NCI-H1930 (cell line): ENCODE results near the gene NBAS.

Experiments used
- DNase-seq, 2 experiments: peaks; one replicate each; lab custom pipeline; 2025; lab: John Stamatoyannopoulos, UW

NBAS gene

DNA sequence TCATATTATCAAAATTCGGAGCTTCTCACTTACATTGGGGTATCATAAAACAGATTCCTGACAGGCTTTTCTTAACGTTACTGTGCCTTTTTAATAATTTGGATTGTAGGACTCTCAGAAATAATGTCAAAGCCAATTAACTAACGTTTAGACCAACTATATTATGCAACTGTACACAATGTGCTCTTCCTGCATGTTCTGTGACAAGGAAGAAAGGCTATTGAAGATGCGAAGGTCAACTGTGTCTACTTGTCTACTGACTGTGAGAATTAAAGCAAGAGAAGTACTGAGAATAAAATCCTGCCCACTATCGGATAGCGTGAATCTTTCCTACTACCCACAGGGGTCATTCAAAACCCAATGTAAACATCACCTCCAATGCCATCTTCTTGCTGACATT, 393.0 kb downstream of the NBAS start:
- DNase-seq = no peak

- no peak for DNase-seq
Observed at GRCh38 chr2:15166878-15167277, 394.3 kb downstream of the NBAS start.

DNA sequence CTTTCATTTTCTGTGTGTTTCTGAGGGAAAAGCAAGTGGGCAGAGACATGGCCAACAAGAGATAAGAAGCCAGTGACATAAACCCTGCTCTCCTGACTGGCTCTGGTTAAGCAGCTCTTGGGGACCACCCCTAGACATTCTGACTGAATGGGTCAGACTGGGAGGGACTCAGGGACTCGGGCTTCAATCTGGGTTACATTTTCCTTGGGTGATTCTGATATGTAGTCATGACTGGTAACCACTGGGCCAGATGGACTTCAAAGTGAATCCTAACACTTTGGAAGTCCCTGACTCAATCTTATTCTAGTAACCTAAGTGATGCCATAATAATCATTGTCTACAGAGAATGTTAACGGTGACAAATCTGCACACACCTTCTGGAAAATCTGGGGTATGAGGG, 397.8 kb downstream of the NBAS start:
- no peak for DNase-seq

DNA sequence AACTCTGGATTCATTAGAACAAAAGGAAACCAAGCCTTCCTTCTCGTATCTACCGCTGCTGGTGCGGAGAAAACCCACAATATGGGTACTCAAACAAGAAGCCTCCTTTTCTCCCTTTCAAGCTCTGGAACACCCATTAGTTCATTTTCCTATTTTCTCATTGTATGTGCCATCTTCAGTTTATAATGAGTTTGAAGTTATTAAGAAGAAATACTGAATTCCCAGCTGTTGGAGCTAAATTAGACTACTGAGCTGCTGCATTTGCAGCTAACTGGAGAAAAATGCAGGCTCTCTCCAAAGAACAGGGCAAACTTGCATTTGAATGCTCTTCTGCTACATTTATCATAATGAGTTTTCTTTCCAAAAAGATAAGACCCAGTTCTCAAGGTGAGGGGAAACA, 398.5 kb downstream of the NBAS start:
- no peak for DNase-seq

DNA sequence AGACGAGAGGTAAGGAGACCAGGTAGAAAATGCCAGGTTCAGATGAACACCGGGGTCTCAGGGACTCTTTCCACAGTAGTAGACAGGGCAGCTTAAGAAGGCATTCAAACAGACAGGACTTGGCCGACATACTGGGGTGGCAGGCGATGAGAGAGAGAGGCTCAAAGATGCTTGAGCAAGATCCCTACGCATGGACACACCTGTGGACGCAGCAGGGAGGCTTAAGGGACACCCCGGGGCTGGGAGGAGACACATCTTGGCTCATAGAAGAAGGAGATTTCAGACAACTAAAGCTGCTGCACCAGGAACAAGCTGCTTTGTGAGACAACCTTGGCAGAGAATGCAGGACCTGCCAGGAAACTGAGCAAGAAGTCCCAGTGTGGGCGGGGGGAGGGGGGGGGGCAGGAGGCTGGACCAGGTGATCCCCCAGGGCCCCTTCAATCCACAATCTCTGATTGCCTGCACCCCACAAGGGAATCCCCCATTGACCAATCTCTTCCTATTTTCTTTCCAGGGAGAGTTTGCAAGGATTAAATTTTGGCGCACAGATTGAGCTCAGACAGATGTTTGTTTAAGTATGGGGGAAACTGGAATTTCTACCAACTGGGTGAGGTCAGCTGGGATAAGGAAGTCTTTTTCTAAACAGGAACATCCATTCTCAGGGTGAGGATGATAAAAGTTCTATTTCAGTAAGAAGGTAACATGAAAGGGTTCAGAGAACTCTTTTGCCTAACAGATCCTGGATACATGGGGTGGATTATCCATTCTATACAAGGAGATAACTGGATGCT, 400.7 kb downstream of the NBAS start:
- no peak for DNase-seq

GRCh38 chr2:15159751-15160177, 401.4 kb downstream of the NBAS start:
- no peak for DNase-seq

- DNase-seq = no peak
Observed at GRCh38 chr2:15159206-15159605, 401.9 kb downstream of the NBAS start.

- no peak for DNase-seq
Observed at GRCh38 chr2:15158532-15158931, 402.6 kb downstream of the NBAS start.

- DNase-seq = no peak
Observed at GRCh38 chr2:15158100-15158499, 403.0 kb downstream of the NBAS start.

DNA sequence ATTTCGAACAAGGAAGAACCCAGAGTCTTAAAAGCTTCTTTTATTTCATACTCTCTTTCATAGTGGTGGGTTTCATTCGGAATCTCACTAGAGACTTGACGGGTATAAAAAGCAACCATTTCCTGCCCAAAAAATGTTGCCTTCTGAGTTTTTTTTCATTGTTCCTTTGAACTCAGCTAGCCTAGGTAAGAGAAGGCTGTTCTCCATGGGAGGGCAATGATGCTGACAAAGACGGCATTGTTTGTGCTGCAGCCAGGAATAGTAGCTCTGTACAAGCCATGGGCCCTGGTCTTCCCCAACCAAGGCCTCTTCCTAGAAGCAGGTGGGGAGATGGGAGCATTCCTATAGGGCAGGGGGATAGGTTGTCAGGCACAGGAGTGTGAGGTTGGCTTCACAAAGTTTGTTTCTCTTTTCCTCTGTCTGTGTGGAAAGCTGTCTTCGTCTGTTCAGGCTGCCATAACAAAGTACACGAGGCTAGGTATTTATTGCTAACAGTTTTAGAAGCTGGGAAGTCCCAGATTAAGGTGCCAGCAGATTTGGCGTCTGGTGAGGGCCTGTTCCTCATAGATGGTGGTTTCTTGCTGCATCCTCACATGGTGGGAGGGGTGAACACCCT, 405.1 kb downstream of the NBAS start:
- no peak for DNase-seq

GRCh38 chr2:15154297-15154696, 406.8 kb downstream of the NBAS start:
- DNase-seq = no peak

- DNase-seq = no peak
Observed at GRCh38 chr2:15152382-15152781, 408.8 kb downstream of the NBAS start.

DNA sequence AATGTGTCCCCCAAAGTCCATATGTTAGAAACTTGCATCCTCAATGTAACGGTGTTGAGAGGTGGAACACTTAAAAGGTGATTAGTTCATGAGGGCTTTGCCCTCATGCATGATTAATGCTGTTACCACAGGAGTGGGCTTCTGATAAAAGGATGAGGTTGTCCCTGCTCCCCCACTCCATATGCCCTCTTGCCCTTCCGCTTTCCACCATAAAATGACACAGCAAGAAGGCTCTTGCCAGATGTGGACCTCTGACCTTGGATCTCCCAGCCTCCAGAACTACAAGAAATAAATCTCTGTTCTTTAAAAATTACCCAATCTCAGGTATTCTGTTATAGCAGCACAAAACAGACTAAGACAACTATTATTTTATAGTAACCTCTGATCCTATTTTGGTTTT, 412.1 kb downstream of the NBAS start:
- no peak for DNase-seq

DNA sequence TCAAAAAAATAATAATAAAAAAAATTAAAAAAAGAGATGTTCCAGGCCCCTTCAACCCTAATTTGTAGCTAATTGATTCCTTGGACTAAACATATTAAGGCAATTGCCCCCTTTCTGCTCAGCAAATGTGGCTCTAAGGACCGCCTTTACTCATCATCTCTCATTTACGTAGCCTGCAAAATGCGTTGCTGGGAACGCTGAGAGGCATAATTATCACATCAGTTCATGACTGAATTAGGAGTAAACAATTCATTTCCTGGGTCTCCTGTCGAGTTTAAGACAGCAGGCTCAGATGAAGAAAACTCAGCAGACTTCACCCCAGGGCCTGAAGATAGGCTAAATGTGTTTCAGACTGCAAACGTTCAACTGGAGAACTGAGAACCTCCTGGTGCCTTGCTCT, 413.5 kb downstream of the NBAS start:
- no peak for DNase-seq

GRCh38 chr2:15146960-15147359, 414.2 kb downstream of the NBAS start:
- DNase-seq = no peak

GRCh38 chr2:15145919-15146318, 415.2 kb downstream of the NBAS start:
- no peak for DNase-seq

DNA sequence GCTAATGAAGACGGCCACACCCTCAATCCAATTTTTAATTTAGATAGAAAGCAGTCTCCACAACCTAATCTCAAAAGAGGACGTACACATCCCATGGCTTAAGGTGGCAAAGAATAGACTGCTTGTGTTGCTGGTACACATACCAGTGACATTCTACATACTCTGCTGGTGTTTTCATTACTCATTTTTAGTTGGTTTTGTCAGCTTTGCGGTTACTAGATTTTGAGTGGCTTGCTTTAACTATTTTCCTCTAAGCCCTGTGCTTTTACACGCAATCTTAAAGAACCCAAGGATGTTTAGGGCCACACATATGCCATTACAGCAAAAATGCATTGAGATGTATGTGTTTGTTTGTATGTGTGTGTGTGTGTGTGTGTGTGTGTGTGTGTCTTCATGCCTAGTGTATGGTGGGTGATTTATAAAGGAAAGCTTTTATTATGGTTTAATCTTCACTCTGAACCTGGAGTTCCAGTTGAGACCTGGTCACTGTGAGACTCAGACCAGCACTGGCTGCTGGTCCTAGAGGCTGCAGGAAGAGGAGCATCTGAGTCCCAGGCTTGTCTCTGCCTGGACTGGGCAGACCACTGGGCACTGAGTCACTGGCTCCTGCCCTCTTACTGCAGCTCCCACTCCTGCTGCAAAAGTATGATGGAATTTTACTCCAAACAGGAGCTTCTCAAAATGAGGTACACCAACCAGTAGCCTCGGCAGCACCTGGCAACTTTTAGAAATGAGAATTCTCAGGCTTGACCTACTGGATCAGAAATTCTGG, 415.9 kb downstream of the NBAS start:
- no peak for DNase-seq

- DNase-seq = no peak
Observed at GRCh38 chr2:15142069-15142689, 419.0 kb downstream of the NBAS start.

GRCh38 chr2:15141211-15141610, 419.9 kb downstream of the NBAS start:
- no peak for DNase-seq

DNA sequence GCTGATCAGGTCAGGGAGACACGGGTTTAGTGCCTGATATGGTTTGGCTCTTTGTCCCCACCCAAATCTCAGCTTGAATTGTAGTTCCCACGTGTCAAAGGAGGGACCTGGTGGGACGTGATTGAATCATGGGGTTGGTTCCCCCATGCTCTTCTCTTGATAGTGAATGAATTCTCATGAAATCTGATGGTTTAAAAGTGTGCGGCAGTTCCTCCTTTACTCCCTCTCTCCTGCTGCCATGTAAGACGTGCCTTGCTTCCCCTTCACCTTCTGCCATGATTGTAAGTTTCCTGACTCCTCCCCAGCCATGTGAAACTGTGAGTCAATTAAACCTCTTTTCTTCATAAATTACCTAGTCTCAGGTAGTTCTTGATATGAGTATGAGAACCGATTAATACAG, 424.5 kb downstream of the NBAS start:
- no peak for DNase-seq

DNA sequence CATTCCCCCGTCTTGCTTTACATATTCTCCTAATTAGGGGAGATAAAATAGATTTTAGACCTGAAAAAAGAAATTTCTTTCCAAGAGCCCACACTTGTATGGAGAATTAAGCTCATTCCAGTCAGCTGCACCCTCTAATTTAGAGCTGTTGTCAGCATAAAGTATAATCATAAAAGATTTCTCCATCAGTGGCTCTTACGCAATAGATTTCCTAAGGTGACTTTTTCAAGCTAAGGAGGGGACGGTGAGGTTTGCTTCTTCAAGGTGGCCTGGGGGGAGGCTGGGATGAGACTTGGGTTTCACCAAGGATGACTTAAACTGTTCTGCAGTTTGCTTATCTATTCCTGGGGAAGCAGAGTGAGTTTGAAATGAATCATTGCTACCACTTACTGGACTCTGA, 426.2 kb downstream of the NBAS start:
- DNase-seq = no peak

- no peak for DNase-seq
Observed at GRCh38 chr2:15133461-15133860, 427.7 kb downstream of the NBAS start.

GRCh38 chr2:15128846-15129245, 432.3 kb downstream of the NBAS start:
- DNase-seq = no peak
